KOPT-K1 (cell line): Measurements from ENCODE around the gene UBA52.

Source experiments
- H3K27ac ChIP-seq: fragments of 200-600 bp; sonication (generic); 2 replicates; pipeline ENCODE4 v1.5.1; 2016; ENCODE audit warnings: antibody characterized with exemption, mild to moderate bottlenecking, low read depth, low read length; ENCODE audit not compliant: poor library complexity, severe bottlenecking
- H3K36me3 ChIP-seq: fragments of 200-600 bp; sonication (generic); 2 replicates; pipeline ENCODE4 v1.5.1; 2017; ENCODE audit warnings: antibody characterized with exemption, mild to moderate bottlenecking, low read length, moderate library complexity; ENCODE audit not compliant: insufficient read depth
- H3K9me3 ChIP-seq: fragments of 200-600 bp; sonication (generic); 2 replicates; pipeline ENCODE4 v1.5.1; 2017; ENCODE audit warnings: antibody characterized with exemption, low read length, mild to moderate bottlenecking; ENCODE audit not compliant: insufficient read depth, poor library complexity, severe bottlenecking

Gene UBA52

DNA sequence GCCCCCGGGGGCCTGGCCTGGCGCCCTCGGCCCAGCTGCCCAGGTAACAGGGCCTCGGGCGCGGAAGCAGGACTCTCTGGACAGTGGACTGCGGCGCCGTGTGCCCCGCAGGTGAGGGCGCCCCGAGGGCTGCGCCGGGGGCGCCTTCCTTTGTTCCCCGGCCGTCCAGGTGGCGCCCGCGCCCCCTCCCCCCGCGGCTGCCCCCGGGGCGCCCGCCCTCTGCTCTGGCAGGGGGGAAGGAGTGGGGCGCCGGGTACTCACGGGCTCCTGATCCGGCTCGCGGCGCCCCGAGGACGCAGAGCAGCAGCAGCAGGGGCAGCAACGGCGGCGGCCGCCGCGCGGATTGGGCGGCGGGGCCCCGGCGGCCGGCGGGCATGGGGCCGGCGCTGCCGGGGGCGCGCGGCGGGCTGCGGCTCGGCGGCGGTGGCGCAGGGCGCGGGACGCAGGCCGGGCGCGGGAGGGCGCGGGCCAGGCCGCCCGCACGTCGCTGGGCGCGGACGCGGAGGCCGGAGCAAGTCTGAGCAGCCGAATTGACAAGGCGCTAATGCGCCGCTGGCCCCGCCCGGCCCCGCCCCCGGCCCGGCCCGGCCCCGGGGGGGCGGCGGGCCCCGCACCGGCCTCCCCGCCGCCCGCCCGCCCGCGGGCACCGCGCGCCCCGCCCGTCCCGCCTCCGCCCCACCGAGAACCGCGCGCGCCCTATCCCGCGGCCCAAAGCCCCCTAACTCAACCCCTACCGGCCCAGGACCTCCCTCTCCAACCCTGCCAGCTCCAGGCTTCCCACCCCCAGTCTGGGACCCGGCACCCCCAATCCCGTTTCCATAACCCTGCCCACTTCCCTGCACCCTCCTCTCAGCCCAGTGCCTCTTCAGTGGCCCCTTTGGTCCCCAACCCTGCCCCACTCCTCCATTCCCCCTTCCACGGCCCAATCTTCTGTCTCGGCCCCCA is 34.9 kb downstream of the UBA52 start, which contains the start of gene CRLF1:
Gene CRLF1 (minus strand): TSS at position 519 of the 945 bp plus-strand sequence. CDS start 143 bp downstream, at position 376.
- Histone ChIP-seq H3K9me3 (no peaks in the 10 kb centered on the region), H3K27ac (no peak within 1 kb of the TSS), H3K36me3 (no peaks in the 10 kb centered on the region)

DNA sequence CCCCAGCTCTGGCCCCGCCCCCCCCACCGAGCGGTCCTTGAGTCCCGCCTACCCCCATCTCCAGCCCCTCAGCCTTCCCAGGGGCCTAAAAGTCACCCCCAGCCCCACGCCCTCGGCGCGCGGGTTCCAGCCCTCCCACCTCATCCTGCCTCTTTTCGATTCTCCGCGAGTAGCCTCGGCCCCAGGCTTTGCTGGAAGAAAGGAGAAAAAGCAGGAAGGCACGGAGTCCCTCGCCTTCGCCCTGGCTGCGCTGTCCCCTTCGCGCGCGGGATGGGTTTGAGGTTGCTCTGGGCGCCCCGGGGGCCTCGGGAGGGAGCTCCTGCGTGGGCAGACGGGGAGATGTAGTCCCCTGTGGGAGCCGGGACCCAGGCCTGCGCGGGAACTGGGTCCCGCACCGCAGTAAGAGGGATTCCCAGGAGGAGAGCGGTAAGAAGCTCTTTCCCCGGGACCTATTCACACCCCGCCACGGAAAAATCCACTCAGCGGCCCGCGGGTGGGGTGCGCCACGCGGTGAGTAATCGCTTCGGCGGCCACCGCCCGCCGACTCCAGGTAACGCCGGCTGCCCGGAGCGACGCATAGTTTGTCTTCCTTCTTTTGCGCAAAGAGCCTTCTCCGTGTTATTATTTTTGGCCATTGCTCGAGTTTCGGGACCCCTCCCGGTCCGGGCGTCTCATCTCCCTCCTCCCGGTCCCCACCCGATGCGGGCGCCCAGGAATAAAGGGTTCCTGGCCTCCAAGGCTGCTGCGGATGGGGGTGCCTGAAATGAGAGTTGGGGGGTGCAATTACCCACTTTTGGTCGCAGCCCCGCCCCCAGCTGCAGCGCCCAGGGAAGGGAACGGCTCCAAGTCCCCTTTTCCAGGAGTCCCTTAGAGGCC is 35.8 kb downstream of the UBA52 start:
- H3K36me3 ChIP-seq: no peaks in the 10 kb centered on the region
- no peak overlapping the region for H3K27ac ChIP-seq
- H3K9me3 ChIP-seq: no peaks in the 10 kb centered on the region

DNA sequence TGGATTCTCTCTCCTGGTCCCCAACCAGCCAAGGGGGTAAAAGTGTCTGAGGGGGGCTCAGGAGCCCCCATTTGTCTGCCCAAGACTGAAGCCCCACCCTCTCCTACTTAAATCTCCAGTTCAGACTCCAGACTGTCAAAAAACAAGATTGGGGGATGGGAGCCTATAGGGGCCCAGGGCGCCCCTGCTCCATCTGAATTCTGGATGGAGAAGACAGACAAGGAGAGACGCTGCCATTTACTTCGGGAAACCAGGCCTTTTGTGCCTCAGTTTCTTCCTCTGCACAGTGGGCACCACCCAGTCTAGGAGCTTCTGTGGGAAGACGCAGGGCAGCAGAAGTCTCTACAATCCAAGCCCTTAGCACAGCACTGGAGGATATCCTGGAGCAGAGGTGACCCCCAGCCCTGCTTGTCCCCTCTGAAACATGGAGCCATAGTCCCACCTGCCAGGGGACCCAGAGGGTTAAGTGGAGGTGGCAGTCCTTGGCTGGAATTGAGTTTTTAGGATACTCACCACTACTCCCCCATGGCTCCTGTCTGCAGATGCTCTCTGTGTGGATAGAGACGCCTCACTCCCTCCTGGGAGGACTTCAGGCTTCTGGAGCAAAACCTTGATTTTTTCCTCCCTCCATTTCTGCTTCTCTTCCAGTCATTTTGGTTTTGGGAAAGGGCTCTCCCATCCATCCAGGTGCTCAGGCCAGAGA is 36.6 kb downstream of the UBA52 start:
- Histone ChIP-seq H3K27ac (no peak overlapping the region), H3K9me3 (no peaks in the 10 kb centered on the region), H3K36me3 (no peaks in the 10 kb centered on the region)

DNA sequence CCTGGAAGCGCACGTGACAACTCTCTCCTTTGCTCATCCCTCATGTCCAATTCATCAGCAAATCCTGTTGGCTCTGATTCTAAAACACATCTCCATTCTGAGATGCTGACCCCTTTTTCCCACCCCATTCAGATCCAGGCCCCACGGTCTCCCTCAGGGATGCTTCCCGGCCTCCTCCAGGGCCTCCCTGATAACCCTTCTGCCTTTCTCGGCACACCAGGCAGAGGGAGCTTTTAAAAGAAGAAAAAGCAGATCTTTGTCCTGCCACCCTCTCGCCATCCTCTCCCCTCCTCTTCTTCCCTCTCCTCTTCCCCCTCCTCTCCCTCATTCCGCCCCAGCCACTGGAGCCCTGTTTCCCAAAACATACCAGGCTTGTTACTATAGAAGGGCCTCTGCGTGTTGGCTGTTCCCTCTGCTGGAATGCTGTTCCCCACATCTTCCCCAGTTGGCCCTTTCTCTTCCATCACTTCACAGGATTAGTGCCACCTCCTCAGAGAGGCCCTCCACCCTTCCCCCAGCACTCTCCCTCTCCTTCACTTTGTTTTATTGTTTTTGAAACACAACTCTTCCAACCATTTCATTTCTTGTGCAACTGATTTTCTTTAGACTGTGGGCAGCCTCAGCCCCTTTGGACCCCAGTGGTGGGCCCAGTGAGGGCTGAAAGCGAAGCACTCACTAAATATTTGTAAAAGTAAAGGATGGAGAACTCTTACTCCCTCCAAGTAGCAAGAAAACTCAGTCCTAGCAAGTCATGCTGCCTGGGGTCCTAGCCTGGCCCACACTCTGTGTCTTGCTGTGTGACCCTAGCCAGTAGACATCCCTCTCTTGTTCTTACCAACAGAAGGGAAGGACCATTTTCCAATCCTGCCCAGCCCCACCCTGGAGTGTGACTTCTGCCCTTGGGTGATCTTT is 37.4 kb downstream of the UBA52 start:
- Histone ChIP-seq H3K36me3 (no peaks in the 10 kb centered on the region), H3K9me3 (no peaks in the 10 kb centered on the region), H3K27ac (no peak overlapping the region)

DNA sequence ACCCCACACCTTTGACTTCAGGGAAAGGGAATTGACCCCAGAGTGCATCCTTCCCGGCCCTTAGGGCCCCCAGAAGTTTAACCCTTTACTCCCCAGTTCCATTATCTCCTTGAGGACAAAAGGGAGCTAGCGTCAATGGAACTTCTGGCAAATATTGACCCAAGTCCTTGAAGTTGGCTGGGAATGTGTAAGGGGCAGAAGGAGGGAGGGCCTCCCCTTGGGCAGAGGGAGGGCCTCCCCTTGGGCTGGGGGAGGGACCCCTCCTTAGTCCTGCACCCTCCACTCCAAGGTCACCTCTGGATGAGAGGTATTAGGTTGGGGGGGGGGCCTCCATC is 38.0 kb downstream of the UBA52 start:
- Histone ChIP-seq H3K36me3 (no peaks in the 10 kb centered on the region), H3K9me3 (no peaks in the 10 kb centered on the region), H3K27ac (no peak overlapping the region)

DNA sequence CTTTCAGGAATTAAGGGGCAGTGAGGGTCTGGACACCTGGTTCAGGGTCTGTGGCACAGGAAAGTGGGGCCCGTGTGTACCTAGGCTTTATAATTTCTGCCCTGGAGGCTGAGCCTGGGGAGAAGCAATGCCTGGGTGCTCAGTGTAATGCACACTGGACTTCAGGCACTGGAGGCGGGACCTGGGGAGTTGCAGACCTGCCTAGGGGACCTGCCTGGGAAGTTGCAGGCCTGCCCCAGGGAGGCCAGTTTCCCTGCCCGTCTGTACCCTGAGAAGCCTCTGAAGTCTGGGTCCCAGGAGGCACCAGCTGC is 38.5 kb downstream of the UBA52 start:
- no peak overlapping the region for H3K27ac ChIP-seq
- H3K36me3 ChIP-seq: no peaks in the 10 kb centered on the region

DNA sequence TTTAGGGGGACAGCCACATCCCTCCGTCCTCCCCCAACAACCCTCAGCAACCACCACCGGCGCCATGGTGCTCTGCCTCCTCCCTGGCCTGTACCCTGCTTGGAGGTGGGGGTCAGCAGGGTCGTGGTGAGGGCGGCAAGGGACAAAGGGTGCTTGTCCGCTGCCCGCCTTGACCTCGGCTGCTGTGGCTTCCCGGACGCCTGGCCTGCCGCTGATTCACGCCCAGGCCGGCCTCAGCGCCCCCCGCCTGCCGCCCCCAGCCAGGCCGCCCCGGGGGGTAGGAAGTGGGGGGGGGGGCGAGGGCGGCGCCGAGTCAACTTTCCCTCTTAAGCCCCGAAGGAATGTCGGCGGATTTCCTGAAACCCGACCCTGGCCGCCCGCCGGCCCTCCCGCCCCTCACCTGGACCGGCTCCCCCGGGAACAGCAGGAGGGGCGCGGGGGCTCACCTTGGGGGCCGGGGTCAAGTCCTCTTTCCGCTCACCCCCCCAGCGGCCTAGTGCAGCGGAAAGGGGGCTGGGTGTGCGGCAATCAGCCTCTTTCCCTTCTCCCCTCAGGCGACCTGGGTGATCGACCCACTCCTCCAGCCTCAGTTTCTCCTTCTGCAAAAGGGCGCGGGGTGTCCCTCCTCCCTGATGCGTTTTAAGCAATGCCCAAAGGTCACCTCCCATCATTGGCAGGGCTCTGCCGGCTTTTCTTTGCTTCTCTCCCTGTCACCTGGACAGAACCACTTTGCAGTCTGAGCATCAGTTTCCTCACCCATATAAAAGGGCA is 39.1 kb downstream of the UBA52 start:
- no peaks in the 10 kb centered on the region for H3K9me3 ChIP-seq
- H3K27ac ChIP-seq: no peak overlapping the region
- no peaks in the 10 kb centered on the region for H3K36me3 ChIP-seq

More for the DNA sequence above, 38.5 kb downstream of the UBA52 start:
- H3K9me3 ChIP-seq: no peaks in the 10 kb centered on the region

DNA sequence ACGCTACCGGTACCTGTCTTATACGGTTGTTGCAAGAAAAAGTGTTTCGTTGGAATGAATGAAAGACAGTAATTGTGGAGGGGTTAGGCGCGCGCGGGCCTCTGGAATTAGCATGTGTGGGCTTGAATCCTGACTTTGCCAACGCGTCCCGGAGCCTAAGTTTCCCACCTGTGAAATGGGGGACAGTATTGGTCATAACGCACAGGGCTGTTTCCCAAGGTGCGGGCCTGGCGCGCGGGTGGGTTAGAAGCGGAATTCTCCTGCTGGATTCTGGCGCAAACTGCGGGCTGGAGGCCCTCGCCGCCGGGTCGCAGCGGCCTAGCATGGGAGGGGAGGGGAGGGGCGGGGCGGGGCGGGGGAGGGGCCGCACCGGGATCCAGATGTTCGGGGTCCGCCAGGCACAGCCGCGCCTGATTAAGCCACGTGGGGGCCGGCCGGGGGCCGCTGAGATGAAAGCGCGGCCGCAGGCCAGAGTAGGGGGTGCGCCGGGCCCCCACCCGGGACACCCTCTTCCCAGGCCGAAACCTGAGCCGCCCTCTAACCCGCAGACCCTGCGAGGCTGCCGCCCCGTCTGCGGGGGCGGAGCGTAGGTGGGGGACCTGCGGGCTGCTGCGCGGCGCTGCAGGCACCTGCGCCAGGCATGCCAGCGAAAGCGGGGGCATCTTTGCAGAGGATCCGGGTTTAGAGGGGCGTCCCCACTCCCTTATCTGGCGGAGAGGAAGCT is 39.8 kb downstream of the UBA52 start:
- Histone ChIP-seq H3K36me3 (no peaks in the 10 kb centered on the region), H3K9me3 (no peaks in the 10 kb centered on the region), H3K27ac (no peak overlapping the region)

DNA sequence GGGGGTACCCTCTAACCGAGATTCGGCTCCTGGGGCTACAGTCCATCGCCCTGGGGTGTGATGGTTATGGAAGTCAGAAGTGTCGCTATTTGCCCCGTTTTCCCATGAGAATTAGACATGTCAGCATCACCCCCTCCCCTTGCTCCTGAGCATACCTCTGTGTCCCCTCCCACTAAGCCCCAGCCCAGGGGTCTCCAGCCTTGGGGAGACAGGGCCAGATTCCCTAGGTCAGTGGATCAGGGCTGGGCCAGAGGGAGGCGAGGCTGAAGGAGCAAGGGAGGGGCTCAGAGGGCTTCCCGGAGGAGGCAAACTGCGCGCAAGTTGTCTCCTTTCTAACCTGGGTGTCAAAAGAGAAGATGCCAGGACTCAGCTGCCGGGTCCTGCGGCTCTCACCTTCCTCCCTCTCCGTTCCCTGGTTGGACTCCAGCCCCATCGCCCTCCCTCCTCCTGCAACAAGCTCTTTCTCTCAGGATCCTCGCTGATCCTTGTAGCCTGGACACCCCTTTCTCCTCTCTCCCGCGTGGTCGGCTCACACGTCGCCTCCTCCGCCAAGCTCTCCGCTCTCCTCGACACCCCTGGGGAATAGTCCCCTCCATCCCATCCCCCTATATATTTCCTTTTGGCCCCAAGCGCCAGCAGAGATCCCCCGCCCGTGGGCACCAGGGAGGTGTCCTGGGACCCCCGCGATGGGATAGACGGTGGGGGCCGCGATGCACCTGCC is 40.6 kb downstream of the UBA52 start:
- H3K27ac ChIP-seq: no peak overlapping the region
- H3K36me3 ChIP-seq: no peaks in the 10 kb centered on the region
- H3K9me3 ChIP-seq: no peaks in the 10 kb centered on the region

DNA sequence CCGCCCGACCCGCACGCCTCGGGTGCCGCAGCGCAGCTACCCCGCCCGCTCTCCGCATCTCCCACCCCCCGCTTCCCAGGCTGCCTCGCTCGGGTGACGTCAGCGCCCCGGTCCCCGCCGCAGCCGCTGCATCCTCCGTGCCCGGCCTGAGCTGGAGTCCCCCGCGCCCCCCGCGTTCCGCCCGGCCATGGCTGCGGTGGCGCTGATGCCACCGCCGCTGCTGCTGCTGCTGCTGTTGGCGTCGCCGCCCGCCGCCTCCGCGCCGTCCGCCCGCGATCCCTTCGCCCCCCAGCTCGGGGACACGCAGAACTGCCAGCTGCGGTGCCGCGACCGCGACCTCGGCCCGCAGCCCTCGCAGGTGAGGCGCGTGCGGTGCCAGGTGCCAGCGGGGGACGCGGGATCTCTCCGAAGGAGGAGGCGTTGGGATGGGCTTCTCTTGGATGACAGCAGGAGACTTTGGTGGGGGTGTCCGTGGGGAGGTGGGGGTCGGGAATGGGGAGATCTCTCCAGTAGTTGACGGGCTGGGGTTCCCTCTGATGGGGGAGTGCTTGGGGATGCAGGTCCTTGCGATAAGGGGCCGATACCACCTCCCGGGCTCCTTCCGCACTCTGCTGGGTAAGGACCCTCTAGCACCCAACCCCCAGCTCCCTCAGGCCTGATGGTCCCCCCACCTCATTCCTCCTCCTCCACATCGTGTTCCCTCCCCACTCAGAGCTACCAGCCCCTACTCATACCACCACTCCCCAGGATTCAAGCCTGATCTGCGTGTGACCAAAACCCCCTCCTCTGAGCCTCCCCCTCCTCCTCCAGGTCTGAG is 41.3 kb downstream of the UBA52 start, which contains the start of gene TMEM59L:
Gene TMEM59L (plus strand): TSS at position 99 of the 817 bp plus-strand sequence. CDS start 89 bp downstream, at position 188.
- Histone ChIP-seq H3K36me3 (no peaks in the 10 kb centered on the region), H3K27ac (no peak within 1 kb of the TSS), H3K9me3 (no peaks in the 10 kb centered on the region)

DNA sequence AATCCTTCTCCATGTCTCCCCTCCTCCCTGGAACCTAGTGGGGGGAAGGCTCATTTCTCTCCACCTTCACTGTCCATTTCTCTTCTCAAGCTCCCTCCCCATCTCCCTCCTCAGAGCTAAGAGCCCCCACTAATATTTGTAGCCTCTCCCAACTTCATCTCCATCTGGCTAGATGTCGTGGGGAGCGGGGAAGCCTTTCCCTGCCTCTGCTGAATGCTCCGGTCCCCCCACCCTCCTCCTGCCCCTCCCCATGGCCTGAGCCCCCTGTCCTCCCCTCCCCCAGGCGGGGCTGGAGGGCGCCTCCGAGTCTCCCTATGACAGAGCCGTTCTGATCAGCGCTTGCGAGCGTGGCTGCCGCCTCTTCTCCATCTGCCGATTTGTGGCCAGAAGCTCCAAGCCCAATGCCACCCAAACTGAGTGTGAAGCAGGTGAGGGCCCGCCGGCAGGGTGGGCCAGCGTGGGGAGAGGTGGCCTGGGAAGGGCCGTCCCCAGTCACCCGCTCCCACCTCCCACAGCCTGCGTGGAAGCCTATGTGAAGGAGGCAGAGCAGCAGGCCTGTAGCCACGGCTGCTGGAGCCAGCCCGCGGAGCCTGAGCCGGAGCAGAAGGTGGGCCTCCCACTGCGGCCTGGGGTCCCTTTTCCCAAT is 42.1 kb downstream of the UBA52 start:
- H3K27ac ChIP-seq: no peak overlapping the region
- no peaks in the 10 kb centered on the region for H3K36me3 ChIP-seq
- H3K9me3 ChIP-seq: no peaks in the 10 kb centered on the region

DNA sequence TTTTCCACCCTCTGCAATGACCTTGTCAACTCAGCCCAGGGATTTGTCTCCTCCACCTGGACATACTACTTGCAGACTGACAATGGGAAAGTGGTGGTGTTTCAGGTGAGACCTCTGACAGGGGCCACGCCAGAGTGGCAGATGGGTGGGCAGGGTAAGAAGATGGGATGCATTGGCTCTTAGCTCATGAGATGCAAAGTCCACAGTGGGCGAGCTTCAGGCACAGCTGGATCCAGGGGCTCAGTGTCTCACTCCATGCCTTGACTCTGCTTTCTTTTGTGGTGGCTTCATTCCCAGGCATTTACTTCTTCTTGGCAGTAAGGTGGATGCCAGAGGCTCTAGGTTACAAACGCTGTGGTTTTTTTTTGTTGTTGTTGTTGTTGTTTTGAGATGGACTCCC is 44.4 kb downstream of the UBA52 start:
- no peak overlapping the region for H3K27ac ChIP-seq
- H3K9me3 ChIP-seq: no peaks in the 10 kb centered on the region
- no peaks in the 10 kb centered on the region for H3K36me3 ChIP-seq
